Measurements from ENCODE around the gene P2RY6.

The P2RY6 gene

GRCh38 chr11:73237471-73238290 lies 34.5 kb upstream of the P2RY6 start:
- no peak for DNase-seq (ENCODE audit: low read depth)

GRCh38 chr11:73239111-73239521 lies 33.0 kb upstream of the P2RY6 start:
- DNase-seq (ENCODE audit: low read depth), result no peak

GRCh38 chr11:73239571-73240189 lies 32.5 kb upstream of the P2RY6 start:
- DNase-seq (ENCODE audit: low read depth), result no peak

- DNase-seq (ENCODE audit: low read depth), result no peak
Measured at GRCh38 chr11:73240190-73240781, 31.9 kb upstream of the P2RY6 start.

GRCh38 chr11:73241300-73241699 lies 30.8 kb upstream of the P2RY6 start:
- DNase-seq (ENCODE audit: low read depth), result no peak

GRCh38 chr11:73242251-73243092 lies 29.7 kb upstream of the P2RY6 start:
- peak; percentile 47 for DNase-seq (ENCODE audit: low read depth)

- no peak for DNase-seq (ENCODE audit: low read depth)
Measured at GRCh38 chr11:73243093-73243485, 29.0 kb upstream of the P2RY6 start.

GRCh38 chr11:73244589-73245240 lies 27.4 kb upstream of the P2RY6 start:
- DNase-seq (ENCODE audit: low read depth), result no peak

GRCh38 chr11:73245461-73245860 lies 26.7 kb upstream of the P2RY6 start:
- DNase-seq (ENCODE audit: low read depth), result no peak

- no peak for DNase-seq (ENCODE audit: low read depth)
Measured at GRCh38 chr11:73246303-73246702, 25.8 kb upstream of the P2RY6 start.

GRCh38 chr11:73248526-73249185 lies 23.5 kb upstream of the P2RY6 start:
- no peak for DNase-seq (ENCODE audit: low read depth)

GRCh38 chr11:73249304-73249703 lies 22.8 kb upstream of the P2RY6 start:
- DNase-seq (ENCODE audit: low read depth), result no peak

- no peak for DNase-seq (ENCODE audit: low read depth)
Measured at GRCh38 chr11:73249853-73250783, 22.0 kb upstream of the P2RY6 start.

GRCh38 chr11:73252577-73253191 lies 19.5 kb upstream of the P2RY6 start:
- no peak for DNase-seq (ENCODE audit: low read depth)

- DNase-seq (ENCODE audit: low read depth), result no peak
Measured at GRCh38 chr11:73257342-73258103, 14.6 kb upstream of the P2RY6 start.

- DNase-seq (ENCODE audit: low read depth), result no peak
Measured at GRCh38 chr11:73258104-73259035, 13.8 kb upstream of the P2RY6 start.

- no peak for DNase-seq (ENCODE audit: low read depth)
Measured at GRCh38 chr11:73259406-73260126, 12.6 kb upstream of the P2RY6 start.

Data from activated T-helper 1 cell treated with Interleukin-2 at 50 U/mL for 16 hours (primary cell).